Stimulated activated naive CD8-positive, alpha-beta T cell treated with anti-CD3 and anti-CD28 coated beads, Interleukin-15, amount 100 ng/mL, for 72 hours (primary cell): Measurements from ENCODE around the gene RAB11A.

Experiments used
- ATAC-seq: fragments of 150-1000 bp; cut with Tn5 transposase; 2 replicates; pipeline ENCODE4 v1.10.0; 2021; ENCODE audit warnings: mild to moderate bottlenecking, moderate library complexity
- DNase-seq, 2 donors: peaks; one replicate each; pipeline ENCODE4 v3.0.0; 2021 to 2022
- H3K27ac Mint-ChIP-seq, 2 donors: one replicate each; pipeline ENCODE4 v1.8.0; 2022; ENCODE audit warnings: mild to moderate bottlenecking in 2 of 2, mixed read lengths in 2 of 2, moderate library complexity in 2 of 2
- H3K27me3 Mint-ChIP-seq: one replicate; pipeline ENCODE4 v1.8.0; 2022; ENCODE audit warnings: mixed read lengths
- H3K4me1 Mint-ChIP-seq: one replicate; pipeline ENCODE4 v1.8.0; 2022; ENCODE audit warnings: mild to moderate bottlenecking, mixed read lengths
- H3K4me3 Mint-ChIP-seq, 2 donors: one replicate each; pipeline ENCODE4 v1.8.0; 2022; ENCODE audit warnings: mild to moderate bottlenecking in 2 of 2, mixed read lengths in 2 of 2, moderate library complexity in 1 of 2
- H3K9me3 Mint-ChIP-seq, 2 donors: one replicate each; pipeline ENCODE4 v1.8.0; 2022; ENCODE audit warnings: mixed read lengths in 2 of 2

Gene RAB11A

GRCh38 chr15:65896236-65896635, 26.9 kb downstream of the RAB11A start:
- Mint-ChIP-seq H3K4me3 (no peak overlapping the region), H3K4me1 (peaks cover 30% of the 10 kb centered on the region), H3K27me3 (no peaks in the 10 kb centered on the region), H3K27ac (no peak overlapping the region), H3K9me3 (no peaks in the 10 kb centered on the region)
- ATAC-seq (no peak), DNase-seq (no peak)

DNA sequence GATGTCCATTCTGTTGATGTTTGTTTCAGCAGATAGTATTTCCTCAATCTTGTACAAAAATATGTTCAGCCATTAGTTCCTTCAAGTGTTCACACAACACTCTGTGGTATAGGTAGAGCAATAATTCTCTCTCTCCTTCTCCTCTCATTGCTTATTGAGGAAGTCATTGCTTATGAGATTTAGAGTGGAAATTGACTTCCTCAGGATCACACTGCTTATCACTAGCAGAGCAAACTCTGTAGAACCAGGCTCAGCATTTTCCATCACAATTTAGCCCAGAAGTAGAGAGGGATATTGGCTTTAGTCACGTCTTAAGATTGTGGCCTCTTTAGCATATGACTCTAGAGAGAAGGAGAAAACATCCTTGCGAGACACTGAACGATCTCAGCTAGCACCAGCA, 31.2 kb downstream of the RAB11A start:
- Mint-ChIP-seq H3K27ac (no peak overlapping the region), H3K27me3 (no peaks in the 10 kb centered on the region), H3K4me1 (peaks cover 26% of the 10 kb centered on the region), H3K9me3 (no peaks in the 10 kb centered on the region), H3K4me3 (no peak overlapping the region)
- ATAC-seq (no peak), DNase-seq (no peak)

DNA sequence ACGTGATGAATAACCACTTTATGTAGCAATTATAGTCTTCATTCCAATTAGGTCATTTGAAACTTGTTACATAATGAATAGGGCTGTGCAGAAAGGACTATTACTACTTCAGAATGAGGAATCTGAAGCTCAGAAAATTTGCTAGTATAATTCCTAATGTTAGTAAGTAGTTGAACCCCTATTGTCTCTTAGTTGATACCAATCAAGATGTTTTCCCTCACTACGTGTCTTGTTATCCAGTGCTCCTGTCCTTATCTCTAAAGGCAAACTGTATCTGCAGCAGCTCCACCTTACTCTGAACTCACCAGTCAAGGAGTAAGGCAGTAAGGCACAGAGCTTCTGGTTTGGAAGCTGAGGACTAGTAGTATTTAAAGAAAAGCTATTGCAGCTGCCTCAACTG, 32.0 kb downstream of the RAB11A start:
- Mint-ChIP-seq H3K4me3 (no peak overlapping the region), H3K27me3 (no peaks in the 10 kb centered on the region), H3K4me1 (peaks cover 18% of the 10 kb centered on the region), H3K27ac (no peak overlapping the region), H3K9me3 (no peaks in the 10 kb centered on the region)
- DNase-seq (no peak), ATAC-seq (no peak)

- Mint-ChIP-seq H3K4me3 (no peak overlapping the region), H3K27ac (peak overlapping the region in 1 of 2 donors; percentile 80)
Observed at GRCh38 chr15:65901836-65902235, 32.5 kb downstream of the RAB11A start.

GRCh38 chr15:65902373-65902772, 33.1 kb downstream of the RAB11A start:
- Mint-ChIP-seq H3K4me3 (no peak overlapping the region), H3K4me1 (peaks cover 16% of the 10 kb centered on the region), H3K9me3 (no peaks in the 10 kb centered on the region), H3K27me3 (no peaks in the 10 kb centered on the region), H3K27ac (no peak overlapping the region)
- no peak for ATAC-seq
- DNase-seq = no peak

More at GRCh38 chr15:65901836-65902235, 32.5 kb downstream of the RAB11A start:
- H3K27me3 Mint-ChIP-seq = no peaks in the 10 kb centered on the region
- ATAC-seq (no peak), DNase-seq (no peak)
- no peaks in the 10 kb centered on the region for H3K9me3 Mint-ChIP-seq
- peaks cover 16% of the 10 kb centered on the region for H3K4me1 Mint-ChIP-seq

GRCh38 chr15:65903296-65904073, 34.2 kb downstream of the RAB11A start:
- H3K27me3 Mint-ChIP-seq = no peaks in the 10 kb centered on the region
- H3K4me1 Mint-ChIP-seq = peaks cover 16% of the 10 kb centered on the region
- H3K27ac Mint-ChIP-seq = peak overlapping the region in 1 of 2 donors; percentile 2
- no peaks in the 10 kb centered on the region for H3K9me3 Mint-ChIP-seq
- ATAC-seq (no peak), DNase-seq (no peak)
- H3K4me3 Mint-ChIP-seq = no peak overlapping the region

DNA sequence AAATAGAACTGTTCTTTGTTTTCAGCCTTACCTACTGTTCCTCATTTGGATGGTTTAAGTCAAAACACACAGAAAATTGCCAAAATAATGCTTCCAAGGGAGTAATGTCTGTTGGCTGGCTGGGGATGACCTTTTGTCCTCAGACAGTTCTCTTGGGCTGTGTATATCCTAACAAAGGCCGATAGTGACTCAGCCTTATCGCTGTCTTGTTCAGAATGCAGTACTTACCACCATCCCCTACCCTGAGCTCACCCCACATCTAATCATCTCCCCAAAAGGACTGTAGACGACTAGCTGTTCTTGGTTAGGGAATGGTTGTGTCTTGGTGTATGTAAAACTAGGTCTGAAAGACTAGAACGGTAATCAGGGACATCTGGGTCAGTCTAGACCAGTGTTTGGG, 35.0 kb downstream of the RAB11A start:
- Mint-ChIP-seq H3K4me1 (peaks cover 16% of the 10 kb centered on the region), H3K9me3 (no peaks in the 10 kb centered on the region), H3K27me3 (no peaks in the 10 kb centered on the region), H3K4me3 (no peak overlapping the region), H3K27ac (no peak overlapping the region)
- ATAC-seq (no peak), DNase-seq (no peak)

DNA sequence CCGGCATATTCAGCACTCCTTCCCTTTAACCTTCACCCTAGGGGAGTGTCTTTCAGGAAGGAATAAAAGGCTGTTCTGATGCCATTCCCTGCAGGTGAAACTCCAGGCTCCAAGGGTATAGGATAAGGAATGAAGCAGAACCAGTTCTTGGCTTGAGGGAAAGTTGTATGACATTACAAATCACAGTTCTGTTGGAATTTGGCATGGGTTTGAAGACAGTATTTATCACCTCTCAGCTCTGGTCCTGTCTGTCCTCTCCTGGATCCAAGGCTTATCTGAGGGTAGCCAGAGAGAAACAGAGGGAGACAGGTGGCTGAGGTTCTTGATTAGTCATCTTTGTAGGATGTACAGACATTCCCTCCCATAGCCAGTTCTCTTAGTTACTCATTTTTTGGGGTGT, 37.1 kb downstream of the RAB11A start:
- DNase-seq (no peak), ATAC-seq (no peak)
- H3K27ac Mint-ChIP-seq = peak overlapping the region in 1 of 2 donors; percentile 84
- H3K27me3 Mint-ChIP-seq = no peaks in the 10 kb centered on the region
- no peaks in the 10 kb centered on the region for H3K9me3 Mint-ChIP-seq
- no peak overlapping the region for H3K4me3 Mint-ChIP-seq
- peaks cover 16% of the 10 kb centered on the region for H3K4me1 Mint-ChIP-seq

DNA sequence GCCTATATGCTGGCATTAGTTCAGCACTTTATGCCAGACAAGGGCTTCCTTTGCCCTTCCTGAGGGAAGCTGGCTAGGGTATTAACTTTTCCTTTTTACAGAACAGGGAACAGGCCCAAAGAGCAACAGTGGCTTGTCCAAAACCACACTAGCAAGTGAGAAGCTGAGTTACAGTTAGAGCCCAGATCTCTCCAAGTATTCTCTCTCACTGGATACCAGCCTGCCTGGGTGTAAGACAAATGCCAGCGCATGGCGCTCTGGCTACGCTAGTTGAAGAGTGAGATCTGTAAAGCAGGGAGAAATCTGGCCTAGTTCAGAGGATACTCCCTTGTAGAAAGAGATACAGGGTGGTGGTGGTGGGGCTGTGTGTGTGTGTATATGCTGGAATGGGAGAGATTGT, 38.4 kb downstream of the RAB11A start:
- no peaks in the 10 kb centered on the region for H3K27me3 Mint-ChIP-seq
- H3K4me3 Mint-ChIP-seq = no peak overlapping the region
- ATAC-seq = no peak
- no peaks in the 10 kb centered on the region for H3K9me3 Mint-ChIP-seq
- DNase-seq = no peak
- no peak overlapping the region for H3K27ac Mint-ChIP-seq
- peaks cover 6% of the 10 kb centered on the region for H3K4me1 Mint-ChIP-seq

- Mint-ChIP-seq H3K4me3 (no peak overlapping the region), H3K4me1 (no peaks in the 10 kb centered on the region), H3K9me3 (no peaks in the 10 kb centered on the region)
Observed at GRCh38 chr15:65908876-65909275, 39.6 kb downstream of the RAB11A start.

GRCh38 chr15:65909831-65910230, 40.5 kb downstream of the RAB11A start:
- Mint-ChIP-seq H3K27me3 (no peaks in the 10 kb centered on the region), H3K27ac (no peak overlapping the region), H3K4me1 (no peaks in the 10 kb centered on the region), H3K9me3 (no peaks in the 10 kb centered on the region), H3K4me3 (no peak overlapping the region)
- no peak for DNase-seq
- no peak for ATAC-seq

More at GRCh38 chr15:65908876-65909275, 39.6 kb downstream of the RAB11A start:
- ATAC-seq (no peak), DNase-seq (no peak)
- no peak overlapping the region for H3K27ac Mint-ChIP-seq
- H3K27me3 Mint-ChIP-seq = no peaks in the 10 kb centered on the region

- Mint-ChIP-seq H3K27me3 (no peaks in the 10 kb centered on the region), H3K27ac (no peak overlapping the region), H3K4me1 (peaks cover 5% of the 10 kb centered on the region), H3K9me3 (no peaks in the 10 kb centered on the region), H3K4me3 (no peak overlapping the region)
- no peak for DNase-seq
- ATAC-seq = no peak
Observed at GRCh38 chr15:65910341-65910740, 41.0 kb downstream of the RAB11A start.

DNA sequence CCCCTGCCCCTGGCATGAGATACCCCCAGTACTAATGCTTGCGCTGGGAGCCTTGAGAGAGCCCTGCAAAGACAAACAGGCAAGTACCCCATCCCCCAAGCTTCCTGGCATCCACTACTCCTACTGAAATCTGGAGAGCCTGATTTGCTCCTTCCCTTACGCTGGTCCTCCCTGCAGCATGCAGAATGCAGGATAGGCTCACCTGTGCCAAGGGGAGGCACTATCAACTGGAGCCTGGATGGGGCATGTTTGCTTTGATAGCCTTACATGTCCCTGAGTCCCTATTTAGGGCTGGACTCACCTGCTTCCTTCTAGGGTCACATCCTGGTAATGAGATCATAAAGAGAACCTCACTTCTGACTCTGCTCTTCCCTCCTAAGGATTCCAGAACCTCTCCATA, 42.9 kb downstream of the RAB11A start:
- Mint-ChIP-seq H3K9me3 (no peaks in the 10 kb centered on the region), H3K4me3 (no peak overlapping the region), H3K4me1 (peaks cover 24% of the 10 kb centered on the region), H3K27ac (no peak overlapping the region), H3K27me3 (no peaks in the 10 kb centered on the region)
- ATAC-seq (no peak), DNase-seq (no peak)

DNA sequence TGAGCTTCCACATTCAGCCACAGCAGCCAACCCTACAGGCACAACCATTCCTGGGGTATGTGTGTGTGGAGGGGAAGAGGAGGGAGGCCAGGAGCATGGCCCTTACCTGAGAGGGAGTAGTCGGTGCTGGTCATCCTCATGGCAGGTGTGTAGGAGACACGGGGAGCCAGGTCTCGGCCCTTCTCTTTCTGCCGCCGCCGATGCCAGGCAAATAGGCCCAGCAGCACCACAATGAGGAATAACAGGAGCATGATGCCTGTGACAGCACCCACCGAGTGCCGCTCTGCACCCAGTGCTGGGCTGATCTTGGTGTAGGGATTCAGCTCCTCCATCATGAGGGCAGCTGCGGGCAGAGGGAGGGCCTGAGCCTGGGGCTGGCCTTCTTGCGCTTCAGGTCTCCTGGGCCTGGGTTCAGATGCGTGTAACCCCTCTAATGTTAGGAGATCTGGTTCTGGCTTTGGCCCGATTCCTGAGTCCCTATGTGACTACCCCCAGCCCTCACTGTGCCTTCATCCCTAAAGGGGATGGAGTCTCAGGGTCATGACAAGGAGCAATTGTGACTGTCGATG, 44.4 kb downstream of the RAB11A start:
- peaks cover 39% of the 10 kb centered on the region for H3K4me1 Mint-ChIP-seq

GRCh38 chr15:65914386-65914785, 45.1 kb downstream of the RAB11A start:
- ATAC-seq = no peak
- Mint-ChIP-seq H3K27ac (no peak overlapping the region), H3K27me3 (no peaks in the 10 kb centered on the region), H3K4me1 (peaks cover 42% of the 10 kb centered on the region), H3K9me3 (no peaks in the 10 kb centered on the region), H3K4me3 (no peak overlapping the region)
- DNase-seq = no peak

More for the DNA sequence above, 44.4 kb downstream of the RAB11A start:
- no peak for DNase-seq
- no peak for ATAC-seq
- no peak overlapping the region for H3K4me3 Mint-ChIP-seq
- no peaks in the 10 kb centered on the region for H3K9me3 Mint-ChIP-seq
- H3K27me3 Mint-ChIP-seq = no peaks in the 10 kb centered on the region
- H3K27ac Mint-ChIP-seq = no peak overlapping the region

DNA sequence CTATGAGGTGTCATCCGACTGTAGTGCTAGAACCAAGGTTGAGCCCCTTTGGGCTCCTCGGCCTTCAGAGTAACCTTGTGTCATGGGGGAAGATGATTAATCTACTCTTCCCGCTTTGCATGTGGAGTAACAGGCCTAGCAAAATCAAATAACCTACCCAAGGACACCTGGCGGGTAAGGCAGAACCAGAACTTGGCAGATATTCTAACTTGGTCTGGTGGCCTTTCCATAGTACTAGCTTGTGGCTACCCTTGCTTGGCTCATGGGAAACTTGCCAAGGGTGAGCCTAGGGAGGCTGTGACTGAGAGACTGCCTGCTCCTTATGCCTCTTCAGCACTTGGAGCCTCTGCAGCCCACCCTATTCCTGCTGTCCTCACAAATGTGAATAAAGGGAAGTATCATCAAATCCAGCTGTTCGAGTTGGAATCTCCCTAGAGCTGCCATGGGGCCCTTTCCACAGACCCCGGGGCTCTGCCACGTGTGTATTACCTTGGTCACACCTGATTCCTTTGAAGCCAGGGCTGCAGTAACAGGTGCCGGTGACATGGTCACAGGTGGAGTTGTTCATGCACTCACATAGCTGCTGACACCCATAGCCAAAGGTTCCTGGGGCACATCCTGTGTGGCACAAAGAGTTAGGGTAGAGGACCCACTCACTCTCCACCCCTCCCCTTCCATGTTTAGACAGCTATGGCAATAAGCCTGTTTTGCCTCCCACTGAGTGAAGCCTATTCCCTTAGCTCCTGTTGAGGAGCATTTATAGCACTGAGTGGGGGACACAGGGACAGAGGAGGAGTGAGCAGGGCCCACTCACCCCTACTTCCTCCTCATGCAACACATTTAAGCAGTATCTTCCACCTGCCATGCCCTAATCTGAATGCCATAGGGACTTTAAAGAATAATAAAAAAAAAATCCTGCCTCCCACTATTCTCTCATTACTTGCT, 46.0 kb downstream of the RAB11A start:
- Mint-ChIP-seq H3K27ac (peak overlapping the region in 1 of 2 donors; percentile 74), H3K9me3 (no peaks in the 10 kb centered on the region), H3K4me1 (peaks cover 48% of the 10 kb centered on the region), H3K4me3 (no peak overlapping the region), H3K27me3 (no peaks in the 10 kb centered on the region)
- DNase-seq (no peak), ATAC-seq (no peak)
